OCI-LY3 (cell line): ENCODE data around the gene MPIG6B.

ENCODE experiments used
- CTCF ChIP-seq: fragments of 200-600, 300-600 bp; sonication (generic); IDR thresholded peaks from 2 replicates; pipeline ENCODE4 v1.5.1; 2014; ENCODE audit warnings: antibody characterized with exemption, low read length, low read depth
- EZH2phosphoT487 ChIP-seq: fragments of 200-600 bp; shearing (Covaris generic); IDR thresholded peaks from 2 replicates; pipeline ENCODE4 v1.6.1; 2018; ENCODE audit warnings: antibody characterized with exemption, mixed run types, low read depth

DNA sequence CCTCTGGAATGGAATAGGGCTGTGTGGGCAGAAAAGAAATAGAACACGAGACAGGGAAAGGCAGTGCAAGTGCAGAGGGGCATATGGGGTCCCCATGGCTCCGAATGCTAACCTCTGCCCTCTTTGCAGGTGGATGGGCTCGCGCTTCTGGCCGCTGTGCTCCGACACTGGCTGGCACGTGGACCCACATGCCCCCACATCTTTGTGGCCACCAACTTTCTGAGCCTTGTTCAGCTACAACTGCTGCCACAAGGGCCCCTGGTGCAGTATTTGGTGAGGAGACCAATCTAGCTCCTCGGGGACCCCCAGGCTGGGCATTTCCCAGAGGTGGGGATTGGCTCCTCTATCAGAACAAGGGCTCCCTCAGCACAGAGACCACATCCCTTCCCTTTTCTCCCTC lies 38.2 kb downstream of the MPIG6B start:
- TF ChIP-seq EZH2phosphoT487 (no peak), CTCF (no peak)
